GM12872 (cell line): ENCODE data around the gene MTMR1.

ENCODE experiments used
- TF ChIP-seq, protein P1 (sequence below): IDR thresholded peaks from 3 replicates; pipeline ENCODE4 v1.5.1; 2011; ENCODE audit warnings: low read depth, mild to moderate bottlenecking, low read length, moderate library complexity; ENCODE audit not compliant: insufficient read depth

MTMR1 gene

DNA sequence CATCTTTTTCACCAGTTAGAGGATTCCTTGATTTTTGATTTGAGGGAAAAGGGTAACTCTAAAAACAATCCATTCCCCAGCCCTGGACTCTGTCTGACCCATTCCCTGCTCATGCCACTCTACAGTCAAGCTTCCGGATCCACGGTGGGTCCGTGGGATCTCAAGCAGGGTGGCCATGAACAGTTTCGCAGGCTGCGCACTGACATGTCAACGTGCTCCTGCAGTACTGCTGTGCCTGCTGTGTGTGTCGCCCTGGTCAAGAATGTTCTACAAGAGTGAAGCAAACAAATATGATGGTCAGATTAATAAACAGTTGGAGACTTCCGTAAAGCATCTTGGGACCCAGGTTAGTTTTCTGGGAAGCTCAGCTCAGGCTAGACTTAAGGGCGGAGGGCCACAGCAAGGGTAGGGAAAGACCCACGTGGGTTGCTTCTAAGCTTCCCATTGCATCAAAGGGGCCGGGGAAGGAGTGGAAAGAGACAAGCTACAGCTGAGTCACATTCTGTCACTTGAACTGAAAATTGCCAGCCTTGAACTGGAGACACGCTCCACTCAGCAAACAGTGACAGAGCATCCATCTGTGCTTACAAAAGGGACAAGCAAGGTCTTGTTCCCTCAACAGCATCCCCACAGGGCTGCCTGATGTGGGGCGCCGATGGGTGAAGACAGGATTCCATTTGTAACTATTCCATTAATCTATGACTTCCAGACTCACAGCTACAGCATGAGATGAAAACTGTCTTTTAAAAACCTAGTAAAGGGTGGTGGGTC lies 81.8 kb downstream of the MTMR1 start:
- TF ChIP-seq, protein P1, sequence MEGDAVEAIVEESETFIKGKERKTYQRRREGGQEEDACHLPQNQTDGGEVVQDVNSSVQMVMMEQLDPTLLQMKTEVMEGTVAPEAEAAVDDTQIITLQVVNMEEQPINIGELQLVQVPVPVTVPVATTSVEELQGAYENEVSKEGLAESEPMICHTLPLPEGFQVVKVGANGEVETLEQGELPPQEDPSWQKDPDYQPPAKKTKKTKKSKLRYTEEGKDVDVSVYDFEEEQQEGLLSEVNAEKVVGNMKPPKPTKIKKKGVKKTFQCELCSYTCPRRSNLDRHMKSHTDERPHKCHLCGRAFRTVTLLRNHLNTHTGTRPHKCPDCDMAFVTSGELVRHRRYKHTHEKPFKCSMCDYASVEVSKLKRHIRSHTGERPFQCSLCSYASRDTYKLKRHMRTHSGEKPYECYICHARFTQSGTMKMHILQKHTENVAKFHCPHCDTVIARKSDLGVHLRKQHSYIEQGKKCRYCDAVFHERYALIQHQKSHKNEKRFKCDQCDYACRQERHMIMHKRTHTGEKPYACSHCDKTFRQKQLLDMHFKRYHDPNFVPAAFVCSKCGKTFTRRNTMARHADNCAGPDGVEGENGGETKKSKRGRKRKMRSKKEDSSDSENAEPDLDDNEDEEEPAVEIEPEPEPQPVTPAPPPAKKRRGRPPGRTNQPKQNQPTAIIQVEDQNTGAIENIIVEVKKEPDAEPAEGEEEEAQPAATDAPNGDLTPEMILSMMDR: no peak

DNA sequence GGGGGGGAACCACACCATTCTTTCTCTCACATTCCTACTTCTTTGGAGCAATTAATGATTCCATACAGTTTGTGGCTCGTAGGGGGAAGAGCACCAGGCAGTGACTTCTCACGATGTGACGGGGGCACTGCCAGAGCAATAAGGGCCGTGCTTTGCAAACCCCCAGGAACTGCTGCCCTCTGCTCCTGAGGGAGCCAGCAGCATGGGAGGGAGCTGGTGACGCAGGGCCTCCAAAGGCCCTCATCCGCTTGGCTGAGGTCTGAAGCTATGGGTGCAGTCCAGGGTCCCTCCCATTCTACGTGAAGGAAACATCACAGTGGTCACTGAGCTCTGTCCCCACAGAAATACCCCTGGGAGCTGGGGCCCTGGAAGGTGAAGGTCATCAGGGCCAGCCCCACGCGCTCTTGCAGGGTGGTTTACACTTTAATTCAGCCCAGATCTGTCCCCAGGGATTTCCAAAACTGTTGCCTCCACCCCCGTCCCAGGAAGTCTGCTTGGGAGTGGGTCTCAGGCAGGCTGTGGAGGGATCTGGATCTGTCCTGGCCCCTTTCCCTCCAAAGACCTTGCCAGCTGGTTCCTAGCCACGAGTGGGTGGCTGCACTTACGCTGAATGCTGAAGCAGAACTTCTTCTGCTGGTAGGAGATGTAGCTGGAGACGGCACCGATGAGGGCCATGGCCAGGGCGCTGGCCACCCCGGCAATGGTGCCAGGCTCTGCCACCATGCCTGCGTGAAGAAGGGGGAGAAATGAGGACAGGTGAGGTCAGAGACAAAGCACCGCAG lies 82.6 kb downstream of the MTMR1 start:
- TF ChIP-seq, protein P1: no peak

DNA sequence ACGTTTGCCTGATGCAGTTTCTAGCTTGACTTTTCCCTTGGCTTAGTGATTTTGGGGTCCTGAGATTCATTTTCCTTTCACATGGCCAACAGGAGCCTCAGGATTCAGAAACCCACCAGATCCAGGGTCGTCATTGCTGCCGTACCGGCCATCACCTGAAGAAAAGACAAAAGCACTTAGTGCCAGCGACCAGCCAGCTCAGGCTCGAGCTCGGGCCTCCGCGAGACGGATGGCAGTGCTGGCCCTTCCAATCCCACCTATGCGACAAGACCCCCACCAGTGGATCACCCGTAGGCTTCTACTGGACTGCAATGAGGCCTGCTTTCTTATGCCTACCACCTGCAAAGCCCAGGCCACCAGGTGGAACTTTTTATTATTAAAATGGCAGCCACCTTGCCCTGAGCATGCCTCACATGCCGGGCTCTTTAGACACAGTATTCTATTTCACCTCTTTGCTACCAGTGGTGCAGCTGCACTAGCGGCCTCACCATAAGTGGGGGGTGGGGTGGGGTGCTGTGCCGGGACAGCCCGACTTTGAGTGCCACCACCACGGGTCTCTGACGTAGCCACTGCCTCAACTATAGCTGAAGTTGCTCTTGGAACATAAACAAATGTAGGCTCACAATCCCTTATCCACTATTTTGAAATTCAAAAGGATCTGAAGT lies 84.3 kb downstream of the MTMR1 start:
- TF ChIP-seq, protein P1: no peak

DNA sequence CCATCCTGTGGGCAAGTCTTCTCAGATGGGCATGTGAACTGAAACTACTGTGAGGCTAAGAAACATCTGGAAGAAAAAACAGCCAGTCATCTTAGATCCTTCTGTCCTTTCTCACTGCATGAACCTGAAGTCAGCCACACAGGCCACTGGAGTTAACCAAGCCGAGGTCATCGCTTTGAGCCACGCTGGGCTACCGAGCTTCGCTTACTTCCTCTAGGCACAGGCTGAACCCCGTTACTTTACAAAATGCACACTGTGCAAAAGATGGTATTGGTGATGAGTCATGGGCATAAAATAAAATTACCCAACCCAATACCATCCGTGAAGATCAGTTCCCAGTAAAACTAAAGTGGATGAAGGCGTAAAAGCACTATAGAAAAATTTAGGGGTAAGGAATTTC lies 86.2 kb downstream of the MTMR1 start:
- TF ChIP-seq, protein P1: no peak

DNA sequence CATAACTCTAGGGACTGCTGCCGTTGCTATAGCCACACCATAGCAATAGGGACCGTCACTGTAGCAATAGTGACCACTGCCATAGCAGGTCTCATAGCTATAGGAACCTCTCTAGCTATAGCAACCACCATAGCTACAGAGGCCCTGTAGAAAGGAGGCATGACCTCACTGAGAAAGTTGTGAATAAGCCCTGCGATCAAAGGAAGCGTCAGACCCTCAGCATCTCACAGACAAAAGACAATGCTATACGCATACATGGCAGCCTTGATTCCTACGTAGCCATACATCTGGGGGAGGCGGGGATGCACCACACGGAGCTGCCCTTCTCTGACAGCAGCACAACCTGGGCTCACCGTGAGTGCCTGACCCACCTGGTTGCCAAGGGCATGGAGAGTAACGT lies 88.5 kb downstream of the MTMR1 start:
- TF ChIP-seq, protein P1: no peak

DNA sequence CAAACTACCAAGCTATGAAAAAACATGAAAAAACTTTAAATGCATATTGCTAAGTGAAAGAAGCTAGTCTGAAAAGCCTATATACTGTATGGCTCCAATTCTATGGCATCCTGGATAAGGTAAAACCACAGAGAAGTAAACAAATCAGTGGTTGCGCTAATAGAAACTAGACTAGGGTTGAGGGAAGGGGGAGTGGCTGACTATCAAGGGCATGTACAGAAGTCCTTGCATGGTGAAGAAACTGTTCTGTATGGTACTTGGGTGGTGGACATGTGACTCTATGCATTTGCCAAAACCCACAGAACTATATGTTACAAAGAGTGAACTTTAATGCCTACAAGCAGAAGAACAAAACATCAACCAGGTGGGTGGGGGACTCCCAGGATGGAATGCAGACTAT lies 96.8 kb downstream of the MTMR1 start:
- TF ChIP-seq, protein P1: no peak

DNA sequence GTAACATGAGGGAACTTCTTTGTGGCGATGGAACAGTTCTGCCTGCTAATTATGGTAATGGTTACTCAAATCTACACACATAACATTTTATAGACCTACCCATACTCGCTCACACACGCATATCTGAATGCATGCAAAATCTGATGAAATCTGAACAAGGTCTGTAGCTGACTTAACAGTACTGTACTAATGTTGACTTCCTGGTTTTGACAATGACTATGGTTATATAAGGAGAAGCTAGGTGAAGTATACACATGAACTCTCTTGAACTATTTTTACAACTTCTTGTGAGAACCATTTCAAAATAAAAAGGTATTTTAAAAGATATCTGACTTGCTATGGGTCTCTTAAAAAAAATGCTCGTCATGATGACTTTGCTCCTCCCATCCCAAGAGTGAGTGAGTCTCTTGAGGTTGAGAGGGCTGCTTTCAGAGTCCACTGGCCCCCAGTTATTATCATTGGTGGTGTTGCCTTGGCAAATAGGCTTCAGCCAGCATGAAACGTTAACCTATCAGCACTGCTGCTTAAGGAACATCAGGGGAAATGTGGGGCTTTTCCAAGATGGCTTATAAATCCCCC lies 99.8 kb downstream of the MTMR1 start:
- TF ChIP-seq, protein P1: no peak
